AG09309 (cell line): ENCODE results near the gene BMPER.

Source experiments
- DNase-seq: peaks from one replicate; pipeline ENCODE4 v3.0.0-alpha.2; 2010; ENCODE audit warnings: low read depth
- H3K4me3 ChIP-seq: 2 replicates; pipeline ENCODE4 v1.5.1; 2011; ENCODE audit warnings: mild to moderate bottlenecking, low read depth, low read length, moderate library complexity; ENCODE audit not compliant: control insufficient read depth
- CTCF ChIP-seq: IDR thresholded peaks from 2 replicates; pipeline ENCODE4 v1.5.1; 2011; ENCODE audit warnings: mild to moderate bottlenecking, low read depth, low read length, inconsistent platforms; ENCODE audit not compliant: insufficient read depth, control insufficient read depth; ENCODE audit errors: missing control alignments

BMPER gene

GRCh38 chr7:33918438-33919143 lies 13.3 kb downstream of the BMPER start:
- TF ChIP-seq CTCF = no peak

GRCh38 chr7:33919449-33919848 lies 14.1 kb downstream of the BMPER start:
- TF ChIP-seq CTCF = no peak
- no peak overlapping the region for H3K4me3 ChIP-seq
- no peak for DNase-seq

More at GRCh38 chr7:33918438-33919143, 13.3 kb downstream of the BMPER start:
- DNase-seq = no peak
- H3K4me3 ChIP-seq = no peak overlapping the region

- no peak overlapping the region for H3K4me3 ChIP-seq
- TF ChIP-seq CTCF = no peak
- DNase-seq = peak; percentile 71
Measured at GRCh38 chr7:33921216-33921938, 16.0 kb downstream of the BMPER start.

GRCh38 chr7:33922820-33923219 lies 17.5 kb downstream of the BMPER start:
- no peak overlapping the region for H3K4me3 ChIP-seq
- no peak for DNase-seq
- TF ChIP-seq CTCF = no peak

GRCh38 chr7:33923440-33924229 lies 18.3 kb downstream of the BMPER start:
- DNase-seq = no peak
- H3K4me3 ChIP-seq = no peak overlapping the region
- TF ChIP-seq CTCF = no peak

GRCh38 chr7:33926535-33926934 lies 21.2 kb downstream of the BMPER start:
- no peak for TF ChIP-seq CTCF

More at GRCh38 chr7:33926535-33926934, 21.2 kb downstream of the BMPER start:
- DNase-seq = no peak
- no peak overlapping the region for H3K4me3 ChIP-seq
